H1 (cell line): ENCODE measurements around the gene MAP4. TPM values are rescaled to one million over a fixed set of nuclear protein-coding genes. Genes with fewer than 3 reads are reported as not detected.

Experiments
- CHD1 ChIP-seq: IDR thresholded peaks from 2 replicates; pipeline ENCODE4 v1.6.1; 2012; ENCODE audit warnings: low read depth, low read length, improper control_type of control experiment
- GABPA ChIP-seq: IDR thresholded peaks from 2 replicates; pipeline ENCODE4 v1.6.1; 2011; ENCODE audit warnings: mild to moderate bottlenecking, low read length, moderate library complexity, borderline replicate concordance; ENCODE audit not compliant: insufficient read depth
- NRF1 ChIP-seq: IDR thresholded peaks from 2 replicates; pipeline ENCODE4 v1.6.1; 2011; ENCODE audit warnings: mild to moderate bottlenecking, low read depth, low read length, improper control_type of control experiment
- SIX5 ChIP-seq: IDR thresholded peaks from 2 replicates; pipeline ENCODE4 v1.6.1; 2011; ENCODE audit warnings: mild to moderate bottlenecking, low read depth, low read length
- SP4 ChIP-seq: IDR thresholded peaks from 2 replicates; pipeline ENCODE4 v1.6.1; 2012; ENCODE audit warnings: low read length, inconsistent platforms
- polyA plus RNA-seq, 7 experiments: library from polyadenylated mRNA; depleted of rRNA in 3 of 7; stranded (reverse) in 5 of 7; unstranded in 2 of 7; fragments of >200 nt in 5 of 7; fragments of 200-250 nt in 2 of 7; gene quantifications; 1 replicate in 5 of 7; 2 replicates in 1 of 7; 4 replicates in 1 of 7; pipeline versions ENCODE4 v1.2.1 to v1.2.3, GENCODE V29; 2011 to 2013; ENCODE audit warnings: missing spikeins in 2 of 7, mixed read lengths in 2 of 7
- total RNA-seq: library from RNA; stranded (reverse); fragmentation: NEBNext Ultra II Directional; extraction: Animal tissue kit (Norgen Biotek cat#: 25700); gene quantifications from 2 replicates; pipeline ENCODE4 v1.2.1, GENCODE V29; 2021

Gene MAP4
- total and polyA plus RNA-seq, 2 of the 8 experiments (the other 6 are each of a cell fraction or from before 2014, with no cell fraction given), result 67.0 to 179 TPM

GRCh38 chr3:48001991-48002390 lies 14.2 kb downstream of the MAP4 start (continued):
- TF ChIP-seq GABPA, result no peak
- TF ChIP-seq CHD1, result no peak
- TF ChIP-seq SP4, result no peak
- TF ChIP-seq SIX5, result no peak
- no peak for TF ChIP-seq NRF1
